ACHN (cell line): ENCODE measurements around the gene SP6.

ENCODE experiments used
- DNase-seq: peaks from one replicate; pipeline ENCODE4 v3.0.0-alpha.2; 2015
- in situ Hi-C: cut with HindIII; loops from 2 replicates; pipeline ENCODE4 v1.10.0; 2017; ENCODE audit warnings: low sequenced_read_pairs, low pct_ligation_motif_present, low pct_unique_long_range_greater_than_20kb

Gene SP6

GRCh38 chr17:47820033-47820789, 30.8 kb downstream of the SP6 start:
- DNase-seq, result no peak
- in situ Hi-C loops, result no loop called here

GRCh38 chr17:47819475-47819874, 31.5 kb downstream of the SP6 start:
- in situ Hi-C loops, result no loop called here

GRCh38 chr17:47818002-47818695, 32.8 kb downstream of the SP6 start:
- DNase-seq, result no peak
- in situ Hi-C loops, result no loop called here

More at GRCh38 chr17:47819475-47819874, 31.5 kb downstream of the SP6 start:
- no peak for DNase-seq

- in situ Hi-C loops, result no loop called here
- no peak for DNase-seq
These were observed 34.0 kb downstream of the SP6 start for GRCh38 chr17:47816947-47817346.

GRCh38 chr17:47816111-47816735, 34.7 kb downstream of the SP6 start:
- in situ Hi-C loops, result no loop called here
- no peak for DNase-seq

GRCh38 chr17:47815106-47815918, 35.7 kb downstream of the SP6 start:
- in situ Hi-C loops, result no loop called here

GRCh38 chr17:47813512-47814031, 37.4 kb downstream of the SP6 start:
- DNase-seq, result no peak

More at GRCh38 chr17:47815106-47815918, 35.7 kb downstream of the SP6 start:
- DNase-seq, result no peak

GRCh38 chr17:47813077-47813476, 37.9 kb downstream of the SP6 start:
- in situ Hi-C loops, result no loop called here
- no peak for DNase-seq

More at GRCh38 chr17:47813512-47814031, 37.4 kb downstream of the SP6 start:
- in situ Hi-C loops, result no loop called here

- no peak for DNase-seq
These were observed 38.6 kb downstream of the SP6 start for GRCh38 chr17:47812146-47812920.

GRCh38 chr17:47811709-47812108, 39.3 kb downstream of the SP6 start:
- DNase-seq, result no peak
- in situ Hi-C loops, result no loop called here

More at GRCh38 chr17:47812146-47812920, 38.6 kb downstream of the SP6 start:
- in situ Hi-C loops, result no loop called here

GRCh38 chr17:47810901-47811635, 39.9 kb downstream of the SP6 start:
- no peak for DNase-seq
- in situ Hi-C loops, result no loop called here

GRCh38 chr17:47810200-47810821, 40.7 kb downstream of the SP6 start:
- peak; percentile 90 for DNase-seq
- in situ Hi-C loops, result no loop called here

- no peak for DNase-seq
- in situ Hi-C loops, result no loop called here
These were observed 42.0 kb downstream of the SP6 start for GRCh38 chr17:47808830-47809480.

- no peak for DNase-seq
- in situ Hi-C loops, result no loop called here
These were observed 42.7 kb downstream of the SP6 start for GRCh38 chr17:47808036-47808829.

GRCh38 chr17:47807421-47807820, 43.5 kb downstream of the SP6 start:
- in situ Hi-C loops, result no loop called here
- DNase-seq, result no peak

- in situ Hi-C loops, result no loop called here
- DNase-seq, result no peak
These were observed 44.1 kb downstream of the SP6 start for GRCh38 chr17:47806913-47807255.
